ENCODE measurements around the gene ZNF331. TPM values are rescaled to one million over a fixed set of nuclear protein-coding genes. Genes with fewer than 3 reads are reported as not detected.

ZNF331 gene
- polyA plus RNA-seq, 3 donors = 6.6 to 42.4 (median 9.5) TPM

DNA sequence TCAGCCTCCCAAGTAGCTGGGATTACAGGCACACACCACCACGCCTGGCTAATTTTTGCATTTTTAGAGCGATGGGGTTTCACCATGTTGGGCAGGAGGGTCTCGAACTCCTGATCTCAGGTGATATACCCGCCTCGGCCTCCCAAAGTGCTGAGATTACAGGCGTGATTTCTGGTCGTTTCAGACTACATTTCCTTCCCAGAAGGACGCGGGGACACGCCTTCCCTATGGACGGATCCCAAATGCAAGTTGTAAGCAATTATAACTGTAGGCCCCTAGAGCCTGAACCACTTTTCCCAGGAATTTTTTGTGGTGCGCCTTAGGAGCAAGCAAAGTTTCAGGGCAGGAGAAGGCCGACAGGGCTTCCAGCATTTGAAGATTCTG, 17.8 kb upstream of the ZNF331 start:
- peak overlapping the region in 6 of 7 donors; percentile 83 to 93 (median 87) for H3K27ac Mint-ChIP-seq
- peak overlapping the region; percentile 71 to 82 for H3K27ac ChIP-seq (ENCODE audit: low read depth in 1 of 2, low read length in 2 of 2)
- H3K4me2 ChIP-seq (replicated peaks; ENCODE audit: extremely low read depth, low read length, poor library complexity, severe bottlenecking) = peak overlapping the region; percentile 96
- H3K4me3 ChIP-seq (replicated peaks in 1 of 3; ENCODE audit: low read depth in 2 of 3, low read length in 3 of 3) = peak overlapping the region; percentile 63 to 91 (median 72)
- H3K4me3 Mint-ChIP-seq = peak overlapping the region; percentile 92 to 96
- intact Hi-C loops (cut with micrococcal nuclease) = loop anchor here in 1 of 2 donors (5.0 kb wide), 2 partner anchors 53 to 323 kb away; partner anchors contain the start of gene ZNF813
- H3K4me1 Mint-ChIP-seq = peaks cover 16% of the 10 kb centered on the region
- peaks cover 34 to 59% (median 55%) of the 10 kb centered on the region in 7 donors for H3K9me3 Mint-ChIP-seq
- no peak for TF ChIP-seq CTCF (IDR thresholded peaks at IDR 0.05)
- H4K20me1 ChIP-seq (ENCODE audit: insufficient read depth, low read length) = no peaks in the 10 kb centered on the region
- H3K9ac ChIP-seq (ENCODE audit: insufficient read depth, low read length, poor library complexity, severe bottlenecking) = peak overlapping the region; percentile 47
- peak overlapping the region; percentile 96 for H2AFZ ChIP-seq (ENCODE audit: insufficient read depth, low read depth, low read length, poor library complexity, severe bottlenecking)
- 82% methylated on average over 13 of the region's 13 CpGs for WGBS (ENCODE audit: insufficient coverage)
- H3K36me3 ChIP-seq (replicated peaks in 1 of 2; ENCODE audit: control insufficient read depth in 1 of 2, insufficient read depth in 2 of 2, low read length in 2 of 2) = no peaks in the 10 kb centered on the region
- peaks cover 16 to 17% of the 10 kb centered on the region in 2 donors for H3K4me1 ChIP-seq (ENCODE audit: control insufficient read depth in 1 of 2, insufficient read depth in 2 of 2, low read length in 2 of 2)
- no peak for DNase-seq
- no peaks in the 10 kb centered on the region for H3K79me2 ChIP-seq (ENCODE audit: insufficient read depth, low read length)
- no peaks in the 10 kb centered on the region for H3K27me3 ChIP-seq (ENCODE audit: control insufficient read depth in 2 of 2, insufficient read depth in 2 of 2, low read length in 2 of 2)
- peaks cover 0 to 3% (median 1%) of the 10 kb centered on the region in 3 donors for H3K27me3 Mint-ChIP-seq (ENCODE audit: low read depth in 3 of 3)
- peaks cover 14 to 28% of the 10 kb centered on the region in 2 donors for H3K9me3 ChIP-seq (replicated peaks in 1 of 2; ENCODE audit: control insufficient read depth in 1 of 2, insufficient read depth in 1 of 2, low read length in 2 of 2)
- peaks cover 8 to 23% of the 10 kb centered on the region in 2 donors for H3K36me3 Mint-ChIP-seq

DNA sequence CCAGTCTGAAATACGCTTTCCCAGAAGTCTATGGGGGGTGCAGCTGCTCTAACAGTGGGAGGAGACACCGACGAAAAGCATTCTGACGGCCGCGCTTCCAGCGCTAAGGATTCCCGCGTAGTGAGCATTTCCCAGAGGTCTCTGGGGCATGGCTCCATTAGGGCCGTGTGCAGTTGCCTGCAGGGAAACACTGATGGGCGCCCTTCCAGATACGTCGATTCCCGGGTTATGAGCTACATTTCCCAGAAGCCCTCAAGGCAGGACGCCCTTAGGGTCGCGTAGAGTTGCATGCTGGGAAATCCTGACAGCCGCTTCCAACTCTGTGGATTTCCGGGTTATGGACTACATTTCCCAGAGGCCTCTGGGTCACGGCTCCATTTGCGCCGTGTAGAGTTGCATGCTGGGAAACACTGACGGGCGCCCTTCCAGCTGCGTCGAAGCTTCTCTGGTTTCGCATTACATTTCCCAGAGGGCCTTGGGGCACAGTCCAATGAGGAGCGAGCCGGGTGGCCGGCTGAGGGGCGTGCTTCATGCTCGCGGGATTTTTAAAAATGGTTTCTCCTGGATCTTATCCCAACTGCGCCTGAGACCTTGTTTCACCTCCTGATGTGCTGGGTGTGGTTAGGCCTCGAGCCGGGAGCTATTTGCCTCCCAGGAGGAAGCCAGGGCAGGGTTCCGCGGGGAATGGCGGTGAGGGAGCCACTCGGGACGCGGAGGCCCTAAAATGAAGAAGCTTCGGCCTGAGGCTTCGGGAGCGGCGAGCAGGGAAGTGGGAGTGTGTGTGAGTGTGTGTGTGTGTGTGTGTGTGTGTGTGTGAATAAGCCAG, 17.2 kb upstream of the ZNF331 start:
- Histone ChIP-seq H3K27me3 (ENCODE audit: control insufficient read depth in 2 of 2, insufficient read depth in 2 of 2, low read length in 2 of 2) (no peaks in the 10 kb centered on the region), H3K79me2 (ENCODE audit: insufficient read depth, low read length) (no peaks in the 10 kb centered on the region), H2AFZ (ENCODE audit: insufficient read depth, low read depth, low read length, poor library complexity, severe bottlenecking) (peak overlapping the region; percentile 96), H3K4me1 (ENCODE audit: control insufficient read depth in 1 of 2, insufficient read depth in 2 of 2, low read length in 2 of 2) (peaks cover 16 to 17% of the 10 kb centered on the region in 2 donors), H3K9me3 (replicated peaks in 1 of 2; ENCODE audit: control insufficient read depth in 1 of 2, insufficient read depth in 1 of 2, low read length in 2 of 2) (peaks cover 20 to 28% of the 10 kb centered on the region in 2 donors), H3K4me3 (replicated peaks in 1 of 3; ENCODE audit: low read depth in 2 of 3, low read length in 3 of 3) (peak overlapping the region; percentile 63 to 91 (median 72)), H3K9ac (ENCODE audit: insufficient read depth, low read length, poor library complexity, severe bottlenecking) (peak overlapping the region; percentile 47), H4K20me1 (ENCODE audit: insufficient read depth, low read length) (no peaks in the 10 kb centered on the region), H3K4me2 (replicated peaks; ENCODE audit: extremely low read depth, low read length, poor library complexity, severe bottlenecking) (peak overlapping the region; percentile 96), H3K36me3 (replicated peaks in 1 of 2; ENCODE audit: control insufficient read depth in 1 of 2, insufficient read depth in 2 of 2, low read length in 2 of 2) (no peaks in the 10 kb centered on the region), H3K27ac (ENCODE audit: low read depth in 1 of 2, low read length in 2 of 2) (peak overlapping the region; percentile 71 to 82)
- H3K27ac Mint-ChIP-seq = peak overlapping the region; percentile 83 to 93 (median 86)
- intact Hi-C loops (cut with micrococcal nuclease) = loop anchor here in 1 of 2 donors (5.0 kb wide), 2 partner anchors 53 to 323 kb away; partner anchors contain the start of gene ZNF813
- peaks cover 11 to 26% of the 10 kb centered on the region in 2 donors for H3K36me3 Mint-ChIP-seq
- peak; percentile 91 to 92 (median 92) for DNase-seq
- no peak for TF ChIP-seq CTCF (IDR thresholded peaks at IDR 0.05)
- H3K27me3 Mint-ChIP-seq (ENCODE audit: low read depth in 3 of 3) = peaks cover 0 to 3% (median 1%) of the 10 kb centered on the region in 3 donors
- H3K9me3 Mint-ChIP-seq = peaks cover 37 to 64% (median 59%) of the 10 kb centered on the region in 7 donors
- H3K4me3 Mint-ChIP-seq = peak overlapping the region; percentile 92 to 96
- H3K4me1 Mint-ChIP-seq = peaks cover 16% of the 10 kb centered on the region
- WGBS (ENCODE audit: insufficient coverage) = 1% methylated on average over 42 of the region's 46 CpGs

All from CD14-positive monocyte (primary cell).